Measurements from ENCODE around the gene ADAT1. TPM values are rescaled to one million over a fixed set of nuclear protein-coding genes. Genes with fewer than 3 reads are reported as not detected.

ADAT1 gene
- total and polyA plus RNA-seq, 2 of the 13 experiments (the other 11 are each of a cell fraction or from before 2014, with no cell fraction given): 18.4 to 40.8 TPM

DNA sequence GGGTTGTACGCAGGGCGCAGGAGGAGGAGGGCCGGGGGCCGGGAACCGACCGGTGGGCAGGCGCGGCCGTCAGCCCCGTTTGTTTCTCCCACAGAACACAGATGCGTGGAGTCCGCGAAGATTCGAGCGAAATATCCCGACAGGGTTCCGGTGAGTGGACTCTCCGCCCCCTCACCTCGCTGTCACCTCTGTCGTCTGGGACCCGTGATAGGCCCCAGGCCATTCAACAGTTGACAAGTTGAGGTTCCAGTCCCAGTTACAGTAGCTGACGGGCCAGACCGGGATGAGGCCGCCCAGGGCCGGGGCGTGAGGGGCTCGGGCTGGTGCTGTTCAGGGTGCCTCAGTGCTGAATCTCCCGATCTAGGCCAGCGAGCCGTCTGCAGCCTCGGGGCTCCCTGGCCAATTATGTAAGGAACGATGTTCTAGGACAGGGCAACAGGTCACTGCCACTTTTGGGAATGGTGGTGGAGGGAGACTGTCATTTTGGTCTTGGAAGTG lies 56.3 kb downstream of the ADAT1 start:
- in situ Hi-C loops (cut with HindIII; ENCODE audit: extremely low pct_ligation_motif_present, low pct_unique_long_range_greater_than_20kb): no loop called here
- BruUV-seq (replicated peaks): no TSS peak
- no peak for FAIRE-seq
- TF ChIP-seq ZNF790 (CRISPR knock-in tag; IDR thresholded peaks at IDR 0.05; ENCODE audit: borderline replicate concordance) (no peak), ZSCAN29 (CRISPR knock-in tag; conservative IDR thresholded peaks at IDR 0.05) (no peak), PAWR (CRISPR knock-in tag; IDR thresholded peaks at IDR 0.05; ENCODE audit: borderline replicate concordance) (0 out of 2 replicates have a peak, but pooled peaks have one; percentile 79), SMAD1 (CRISPR knock-in tag; IDR thresholded peaks at IDR 0.05; ENCODE audit: borderline replicate concordance, low read depth) (no peak; the same call in 1 of the 2 replicates), HMGXB4 (CRISPR knock-in tag; IDR thresholded peaks at IDR 0.05; ENCODE audit: borderline replicate concordance in 1 of 2, low read depth in 1 of 2) (no peak; a peak in 1 of 4 replicates), HOXA5 (CRISPR knock-in tag; IDR thresholded peaks at IDR 0.05) (no peak), SALL2 (CRISPR knock-in tag; IDR thresholded peaks at IDR 0.05) (no peak), ZNF883 (CRISPR knock-in tag; IDR thresholded peaks at IDR 0.05; ENCODE audit: not compliant biosample characterization) (no peak), ZNF788 (CRISPR knock-in tag; IDR thresholded peaks at IDR 0.05; ENCODE audit: borderline replicate concordance) (peak; percentile 40; the same call in 1 of the 2 replicates), HDAC2 (CRISPR knock-in tag; IDR thresholded peaks at IDR 0.05) (0 out of 2 replicates have a peak, but pooled peaks have one; percentile 2), ERF (CRISPR knock-in tag; IDR thresholded peaks at IDR 0.05) (no peak), RNF2 (conservative IDR thresholded peaks at IDR 0.05; ENCODE audit: low read depth) (no peak), ZNF567 (CRISPR knock-in tag; IDR thresholded peaks at IDR 0.05; ENCODE audit: borderline replicate concordance) (0 out of 2 replicates have a peak, but pooled peaks have one; percentile 65), HHEX (CRISPR knock-in tag; IDR thresholded peaks at IDR 0.05) (no peak), KLF13 (CRISPR knock-in tag; IDR thresholded peaks at IDR 0.05) (peak; percentile 25; the same call in 1 of the 2 replicates), SMARCE1 (IDR thresholded peaks at IDR 0.05; ENCODE audit: borderline replicate concordance) (no peak), NR2C2 (CRISPR knock-in tag; IDR thresholded peaks at IDR 0.05; ENCODE audit: borderline replicate concordance) (peak; percentile 18; the same call in 1 of the 2 replicates), PTBP1 (IDR thresholded peaks at IDR 0.05; ENCODE audit: low read depth, low read length, poor library complexity, severe bottlenecking) (peak; percentile 18), GLI4 (CRISPR knock-in tag; IDR thresholded peaks at IDR 0.05; ENCODE audit: borderline replicate concordance) (no peak; the same call in 1 of the 2 replicates), NFRKB (IDR thresholded peaks at IDR 0.05) (no peak), ZNF749 (CRISPR knock-in tag; IDR thresholded peaks at IDR 0.05; ENCODE audit: borderline replicate concordance) (0 out of 2 replicates have a peak, but pooled peaks have one; percentile 16), CENPT (CRISPR knock-in tag; IDR thresholded peaks at IDR 0.05; ENCODE audit: low read depth) (peak; percentile 75; the same call in 1 of the 2 replicates)
- TF ChIP-seq, protein P1, sequence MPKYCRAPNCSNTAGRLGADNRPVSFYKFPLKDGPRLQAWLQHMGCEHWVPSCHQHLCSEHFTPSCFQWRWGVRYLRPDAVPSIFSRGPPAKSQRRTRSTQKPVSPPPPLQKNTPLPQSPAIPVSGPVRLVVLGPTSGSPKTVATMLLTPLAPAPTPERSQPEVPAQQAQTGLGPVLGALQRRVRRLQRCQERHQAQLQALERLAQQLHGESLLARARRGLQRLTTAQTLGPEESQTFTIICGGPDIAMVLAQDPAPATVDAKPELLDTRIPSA (CRISPR knock-in tag; IDR thresholded peaks at IDR 0.05; ENCODE audit: borderline replicate concordance): 0 out of 2 replicates have a peak, but pooled peaks have one; percentile 0

More for the DNA sequence above, 56.3 kb downstream of the ADAT1 start:
- ChIA-PET CTCF (ENCODE audit: low intra/inter-chr PET ratio, low total read pairs) (no interaction called here), POLR2A (interaction anchor here (1.0 to 3.2 kb wide), 4 partner anchors 11 to 81 kb away, joined by 3 to 27 read pairs (median 18); partner anchors contain the start of genes ADAT1, KARS1, TERF2IP and TMEM231)
- Histone ChIP-seq H3K27me3 (ENCODE audit: control insufficient read depth in 1 of 2, insufficient read depth in 2 of 2, low read length in 2 of 2) (peaks cover 0 to 4% of the 10 kb centered on the region in 2 experiments; a peak in 2 of 5 replicates), H4K20me1 (ENCODE audit: insufficient read depth, low read length) (peaks cover 13% of the 10 kb centered on the region; the same call in 1 of the 2 replicates), H3K4me1 (ENCODE audit: insufficient read depth, low read length) (peaks cover 28% of the 10 kb centered on the region), H2AFZ (ENCODE audit: low read length) (no peak overlapping the region), H3K9ac (ENCODE audit: insufficient read depth, low read depth, low read length) (peak overlapping the region; percentile 83), H3K36me3 (replicated peaks in 1 of 2; ENCODE audit: control insufficient read depth in 1 of 2, insufficient read depth in 2 of 2, low read length in 2 of 2) (peaks cover 12 to 34% of the 10 kb centered on the region in 2 experiments), H3K4me3 (replicated peaks in 1 of 3; ENCODE audit: insufficient read depth in 1 of 3, low read depth in 2 of 3, low read length in 3 of 3) (peak overlapping the region; percentile 87 to 96 (median 88)), H3K4me2 (ENCODE audit: low read depth, low read length) (peak overlapping the region; percentile 96), H3K79me2 (ENCODE audit: insufficient read depth, low read length) (peaks cover 13% of the 10 kb centered on the region), H3K27ac (ENCODE audit: extremely low read length, insufficient read depth, low read length) (peak overlapping the region; percentile 34), H3K9me3 (ENCODE audit: low read length) (no peaks in the 10 kb centered on the region)
- 2% methylated on average over 17 of the region's 32 CpGs for WGBS (ENCODE audit: low lambda C conversion rate)
- DNase-seq (ENCODE audit: low spot score) (no peak), ATAC-seq (peak; percentile 34)
- intact Hi-C loops (cut with micrococcal nuclease; ENCODE audit: unreplicated experiment): loop anchor here (5.0 kb wide), 2 partner anchors 50 to 80 kb away; partner anchors contain the start of genes KARS1 and TERF2IP
